HG02885 (cell line): ENCODE measurements around the gene CHL1.

Source experiments
- ATAC-seq: cut with Tn5 transposase; IDR thresholded peaks from one replicate; pipeline ENCODE4 v1.9.1; 2021; ENCODE audit warnings: mild to moderate bottlenecking; ENCODE audit not compliant: unreplicated experiment, poor library complexity

Gene CHL1

DNA sequence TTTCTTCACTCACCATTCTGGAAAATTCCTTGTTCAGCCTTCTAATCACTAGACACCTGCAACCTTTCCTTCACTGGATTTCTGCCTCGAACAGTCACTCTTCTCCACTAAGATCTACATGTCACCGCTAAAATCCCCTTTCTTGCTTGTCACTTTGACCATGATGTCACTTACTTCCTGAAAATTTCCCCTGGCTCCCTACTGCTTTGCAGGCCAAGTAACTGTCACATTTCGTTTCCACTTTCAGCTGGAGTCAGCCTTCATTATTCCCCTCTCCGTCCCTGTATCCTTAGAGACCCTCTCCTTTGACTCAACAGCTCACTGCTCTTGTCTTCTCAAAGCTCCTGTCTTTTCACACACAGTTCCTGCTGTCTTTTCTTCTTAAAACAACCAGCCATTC, 15.9 kb downstream of the CHL1 start:
- ATAC-seq, result peak; percentile 94

GRCh38 chr3:217099-217813, 20.7 kb downstream of the CHL1 start:
- no peak for ATAC-seq

DNA sequence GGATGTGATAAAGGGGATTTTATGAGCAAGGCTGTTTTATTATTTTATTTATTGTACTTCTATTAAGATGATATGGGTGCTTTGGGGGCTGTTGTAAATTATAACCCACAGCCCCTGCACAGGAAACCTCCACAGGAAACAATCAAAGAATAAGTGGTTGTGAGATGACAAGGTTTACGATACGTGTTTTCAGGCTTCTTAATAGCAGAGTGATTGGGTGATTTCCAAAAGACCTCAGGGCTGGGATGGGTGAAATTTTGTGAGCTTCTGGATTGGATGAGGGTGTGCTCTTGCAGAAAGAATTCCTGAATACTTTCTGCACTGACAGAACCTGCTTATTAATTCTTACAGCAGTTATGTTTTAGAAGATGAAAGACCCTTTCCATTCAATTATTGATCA, 21.4 kb downstream of the CHL1 start:
- no peak for ATAC-seq

DNA sequence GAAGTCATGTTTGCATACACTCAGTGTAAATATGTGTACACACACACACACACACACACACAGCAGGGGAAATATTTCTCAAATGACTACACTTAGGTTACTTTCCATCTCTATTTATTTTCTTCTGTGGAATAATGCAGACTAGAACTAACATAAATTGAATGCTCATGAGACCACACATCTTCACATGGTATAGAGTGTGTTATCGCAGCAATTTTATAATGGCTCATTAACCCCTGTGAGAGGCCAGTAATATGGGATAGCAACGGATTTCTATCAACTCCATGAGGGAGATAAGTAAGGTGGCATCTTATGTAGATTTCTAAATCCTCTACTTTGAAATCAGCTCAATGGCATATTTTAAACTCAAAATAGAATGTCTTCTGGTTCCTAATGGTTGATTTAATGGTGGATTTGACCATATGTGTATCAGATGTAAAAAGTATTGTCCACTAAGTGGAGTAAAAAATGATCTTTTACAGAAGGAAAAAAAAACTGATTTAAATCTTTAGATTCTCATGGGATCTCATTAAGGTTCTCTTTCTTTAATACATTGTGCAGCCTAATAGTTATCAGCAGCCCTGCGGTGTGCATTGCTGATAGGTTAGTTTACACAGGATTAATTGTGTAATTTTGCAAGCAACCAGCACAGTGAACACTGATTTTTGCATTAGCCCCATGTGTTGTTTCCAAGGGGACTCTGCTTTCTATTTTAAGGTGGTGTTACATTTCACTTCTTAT, 32.0 kb downstream of the CHL1 start:
- ATAC-seq, result no peak

GRCh38 chr3:229183-229661, 32.7 kb downstream of the CHL1 start:
- ATAC-seq, result no peak

DNA sequence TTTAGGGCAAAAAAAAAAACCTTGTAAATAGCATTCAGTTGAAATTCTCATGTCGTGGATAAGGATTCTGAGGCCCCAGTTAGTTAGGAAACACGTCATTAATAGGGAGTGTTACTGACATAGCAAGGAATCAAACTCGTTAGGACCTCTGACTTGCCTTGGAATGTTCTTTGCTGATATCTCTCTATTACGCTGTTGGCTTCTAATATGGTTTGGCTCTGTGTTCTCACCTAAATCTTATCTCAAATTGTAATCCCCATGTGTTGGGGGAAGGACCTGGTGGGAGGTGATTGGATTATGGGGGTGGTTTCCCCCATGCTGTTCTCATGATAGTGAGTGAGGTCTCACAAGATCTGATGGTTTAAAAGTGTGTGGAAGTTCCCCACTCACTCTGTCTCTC, 40.3 kb downstream of the CHL1 start:
- no peak for ATAC-seq

DNA sequence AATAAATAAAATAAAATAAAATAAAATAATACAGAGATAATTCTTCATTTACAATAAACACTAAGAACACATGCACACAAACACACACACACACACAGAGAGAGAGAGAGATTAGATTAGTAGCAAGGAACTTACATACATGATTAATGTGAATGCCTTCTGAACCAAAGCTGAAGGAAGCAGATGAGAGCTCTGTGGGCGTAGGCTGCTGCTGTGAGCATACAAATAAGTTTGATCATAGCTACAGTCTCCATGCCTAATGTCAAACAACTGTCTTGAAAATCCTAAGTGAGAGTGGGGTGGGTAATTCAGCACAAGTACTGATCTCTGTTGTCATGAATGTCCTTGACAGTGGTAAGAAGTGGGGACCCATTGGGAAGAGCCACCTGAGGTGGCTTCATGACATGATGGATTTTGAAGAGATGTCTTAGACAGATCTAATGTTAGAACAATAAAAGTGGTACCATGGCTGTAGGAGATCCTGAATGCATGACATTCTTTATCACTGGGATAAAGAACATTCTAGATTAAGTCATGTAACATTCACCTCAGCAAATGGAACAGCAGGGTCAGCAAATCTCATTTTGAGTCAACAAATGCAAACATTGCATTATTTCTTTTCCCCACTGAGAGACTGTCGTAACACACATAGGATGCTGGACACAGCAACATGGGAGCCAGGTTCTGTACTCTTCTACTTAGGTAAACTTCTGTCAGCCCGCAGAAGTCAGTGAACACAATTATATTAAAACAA, 46.2 kb downstream of the CHL1 start:
- no peak for ATAC-seq

DNA sequence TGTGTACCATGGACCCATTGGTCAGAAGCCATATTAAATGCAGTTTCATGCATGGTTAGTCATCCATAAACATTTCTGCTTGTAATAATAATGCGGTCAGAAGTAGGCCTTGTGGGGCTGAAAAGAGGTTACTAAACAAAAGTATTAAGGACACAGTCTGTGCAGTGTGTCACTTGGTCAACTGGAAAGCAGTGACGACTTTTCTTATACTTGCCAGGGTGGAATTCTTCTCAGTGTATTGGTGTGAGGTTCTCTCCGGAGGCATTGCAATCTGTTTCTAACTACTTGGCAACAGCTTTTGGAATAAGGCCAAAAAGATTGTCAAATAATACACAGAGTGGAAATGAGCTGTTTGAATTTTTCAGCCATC, 46.8 kb downstream of the CHL1 start:
- ATAC-seq, result no peak

GRCh38 chr3:244041-244440, 47.5 kb downstream of the CHL1 start:
- ATAC-seq, result no peak

DNA sequence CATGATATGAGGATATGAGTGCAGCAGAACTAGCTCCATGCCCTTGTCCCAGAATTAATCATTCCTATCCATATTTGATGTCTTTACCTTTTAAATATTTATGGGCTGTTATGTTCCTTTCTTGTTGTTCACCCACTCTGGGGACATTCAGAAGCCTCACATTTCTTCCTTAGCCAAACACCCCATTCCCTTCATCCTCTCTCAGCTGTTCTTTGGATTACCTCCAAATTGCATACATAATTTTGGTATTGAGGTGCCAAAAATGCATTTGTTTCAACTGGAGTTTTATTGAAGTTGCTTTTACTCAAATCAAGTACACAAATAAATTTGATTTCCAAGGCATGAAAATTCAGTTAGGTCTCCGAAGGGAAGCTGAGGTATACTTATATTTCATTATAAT, 51.4 kb downstream of the CHL1 start:
- no peak for ATAC-seq

- ATAC-seq, result no peak
Observed at GRCh38 chr3:248864-249520, 52.4 kb downstream of the CHL1 start.

DNA sequence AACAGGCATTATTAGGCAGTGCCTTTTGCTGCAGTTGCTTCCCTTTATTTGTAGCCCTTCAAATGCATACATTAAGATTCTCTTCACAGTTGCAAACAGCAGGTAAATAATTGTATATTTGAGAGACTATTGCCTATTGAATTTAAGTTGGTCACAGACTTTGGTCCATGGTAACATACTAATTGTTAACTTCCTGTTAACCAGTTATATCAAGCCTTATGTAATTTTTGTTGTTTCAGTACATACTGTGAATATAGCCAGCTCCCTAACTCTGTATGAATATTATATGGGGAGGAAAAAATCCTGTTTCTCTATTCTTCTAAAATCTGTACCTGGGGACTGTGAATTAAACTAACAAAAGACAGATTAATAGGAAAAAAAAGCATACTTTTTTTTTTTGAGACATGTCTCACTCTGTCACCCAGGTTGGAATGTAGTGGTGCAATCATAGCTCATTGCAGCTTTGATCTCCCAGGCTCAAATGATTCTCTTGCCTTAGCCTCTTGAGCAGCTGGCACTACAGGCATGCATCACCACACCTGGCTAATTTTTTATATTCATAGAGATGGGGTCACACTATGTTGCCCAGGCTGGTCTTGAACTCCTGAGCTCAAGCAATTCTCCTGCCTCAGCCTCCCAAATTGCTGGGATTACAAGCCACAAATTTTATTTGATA, 53.2 kb downstream of the CHL1 start:
- no peak for ATAC-seq

- no peak for ATAC-seq
Observed at GRCh38 chr3:256501-256900, 59.9 kb downstream of the CHL1 start.

DNA sequence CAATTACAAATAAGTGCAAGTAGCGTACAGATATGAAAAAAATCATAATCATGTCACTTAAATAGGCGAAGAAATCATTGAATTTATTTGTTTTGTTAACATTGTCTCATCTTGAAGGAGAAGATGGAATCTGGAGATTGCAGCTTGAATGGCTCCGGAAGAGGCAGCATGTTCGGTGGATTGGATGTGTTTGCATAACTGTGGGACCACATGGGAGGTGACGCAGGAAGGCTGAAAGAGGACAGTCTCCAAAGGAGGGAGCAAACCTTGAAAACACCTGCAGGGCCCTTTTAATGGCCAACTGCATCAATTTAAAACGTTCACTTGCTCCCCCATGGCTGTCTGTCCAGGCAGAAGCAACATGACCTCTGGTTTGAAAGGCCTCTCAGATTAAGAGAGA, 61.3 kb downstream of the CHL1 start:
- no peak for ATAC-seq

GRCh38 chr3:260898-261297, 64.3 kb downstream of the CHL1 start:
- ATAC-seq, result no peak

GRCh38 chr3:263393-263792, 66.8 kb downstream of the CHL1 start:
- no peak for ATAC-seq

DNA sequence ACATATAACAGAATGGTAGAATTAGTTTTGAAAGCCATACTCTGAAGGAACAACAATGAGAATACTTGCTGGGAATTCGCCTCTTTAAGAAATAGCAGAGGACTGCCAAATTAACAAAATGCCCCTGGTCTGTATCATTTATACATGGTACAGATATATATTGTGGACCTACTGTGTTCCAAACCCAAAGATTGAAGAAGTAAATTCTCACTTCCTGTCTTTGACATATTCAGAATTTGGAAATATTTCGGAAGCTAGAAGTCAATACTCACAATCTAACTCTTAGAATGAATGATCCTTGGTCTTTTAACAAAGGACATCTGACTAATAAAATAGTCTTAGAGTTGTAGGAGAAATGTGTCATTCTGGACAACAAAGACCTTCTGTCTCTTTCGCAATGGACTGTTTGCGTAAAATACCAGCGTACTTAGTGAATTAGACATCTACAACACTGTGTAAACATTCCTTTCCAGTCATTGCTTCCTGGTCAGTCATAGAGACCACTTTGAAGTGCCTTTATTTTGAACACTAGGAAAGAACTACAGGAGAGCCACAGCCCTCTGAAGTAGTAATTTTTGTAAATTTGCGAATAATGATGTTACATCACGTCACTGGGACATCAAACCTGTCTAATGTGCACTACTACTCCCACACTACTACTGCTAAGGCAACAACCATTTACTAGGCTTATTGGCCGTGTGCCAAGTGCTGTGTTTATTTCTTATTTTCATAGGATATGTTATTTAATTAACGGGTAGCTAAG, 68.0 kb downstream of the CHL1 start:
- no peak for ATAC-seq

DNA sequence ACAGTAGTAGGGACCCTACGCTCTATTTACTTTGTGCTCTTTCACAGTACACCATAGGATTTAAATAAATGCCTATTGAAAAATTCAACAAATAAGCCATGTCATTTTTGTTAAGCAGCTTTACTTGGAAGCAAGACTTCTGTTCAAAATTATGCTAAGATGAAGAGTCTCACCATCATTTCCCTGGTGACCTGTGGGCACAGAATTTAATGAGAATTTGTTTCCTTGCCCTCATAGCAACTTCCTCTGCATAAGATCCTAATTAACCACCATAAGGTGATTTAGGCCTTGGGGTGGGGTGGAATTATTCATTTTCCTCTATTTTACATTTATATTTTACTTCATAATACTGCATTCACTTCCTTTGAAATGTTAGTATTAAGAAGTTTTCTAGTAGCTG, 70.5 kb downstream of the CHL1 start:
- no peak for ATAC-seq

DNA sequence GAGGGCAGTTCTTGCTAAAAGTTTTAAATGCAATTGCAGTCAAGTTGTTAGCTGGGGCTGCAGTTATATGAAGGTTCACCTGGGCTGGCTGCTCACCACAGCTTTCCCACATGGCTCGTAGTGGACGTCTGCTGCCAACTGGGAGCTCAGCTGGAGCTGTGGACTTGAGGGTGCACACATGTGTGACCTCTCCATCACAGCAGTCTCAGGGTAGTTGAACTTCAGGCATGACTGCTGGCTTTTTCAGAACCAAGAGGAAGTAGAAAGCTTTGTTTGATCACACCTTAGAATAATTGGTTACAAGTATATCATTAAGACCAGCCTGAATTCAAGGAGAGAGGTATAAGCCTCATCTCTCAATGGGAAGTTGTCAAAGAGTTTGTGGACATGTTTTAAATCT, 74.1 kb downstream of the CHL1 start:
- peak; percentile 45 for ATAC-seq

DNA sequence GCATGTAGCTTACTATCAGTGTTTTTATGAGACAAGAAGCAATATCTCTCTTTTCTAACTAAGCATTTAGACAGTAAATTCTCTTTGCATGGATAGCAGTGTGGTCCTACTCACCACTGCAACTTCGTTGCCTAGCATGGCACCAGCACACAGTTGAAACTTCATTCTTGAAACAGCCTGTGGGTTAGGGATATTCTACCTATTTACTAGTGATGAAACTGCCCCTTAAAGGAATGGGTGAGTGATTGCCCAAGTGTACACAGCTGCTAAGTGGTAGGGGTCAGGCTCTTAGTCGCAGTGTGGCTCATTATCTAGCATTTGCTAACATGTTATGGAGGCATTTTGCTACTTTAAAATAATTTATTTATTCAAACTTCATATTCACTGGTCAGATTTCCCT, 78.4 kb downstream of the CHL1 start:
- no peak for ATAC-seq
